Glutamatergic neuron (in vitro differentiated cells): ENCODE results near the gene CFHR3. TPM values are rescaled to one million over a fixed set of nuclear protein-coding genes. Genes with fewer than 3 reads are reported as not detected.
"Not testable (repeated sequence)": the region's sequence is repeated elsewhere in the genome, so short reads cannot be mapped to it uniquely, and the experiment has no call there.

Experiments
- DNase-seq: peaks from one replicate; pipeline ENCODE4 v3.0.0; 2022
- H3K27ac Mint-ChIP-seq: one replicate; pipeline ENCODE4 v1.8.0; 2020; ENCODE audit warnings: mild to moderate bottlenecking, mixed read lengths, inconsistent platforms; ENCODE audit not compliant: unreplicated experiment
- H3K27me3 Mint-ChIP-seq: one replicate; pipeline ENCODE4 v1.8.0; 2020; ENCODE audit warnings: mild to moderate bottlenecking, moderate library complexity, mixed read lengths, inconsistent platforms; ENCODE audit not compliant: unreplicated experiment
- H3K36me3 Mint-ChIP-seq: one replicate; pipeline ENCODE4 v1.8.0; 2020; ENCODE audit warnings: mild to moderate bottlenecking, mixed read lengths, inconsistent platforms; ENCODE audit not compliant: unreplicated experiment
- H3K4me1 Mint-ChIP-seq: one replicate; pipeline ENCODE4 v1.8.0; 2020; ENCODE audit warnings: mild to moderate bottlenecking, low read depth, mixed read lengths, inconsistent platforms; ENCODE audit not compliant: unreplicated experiment
- H3K4me3 Mint-ChIP-seq: one replicate; pipeline ENCODE4 v1.8.0; 2020; ENCODE audit warnings: mild to moderate bottlenecking, mixed read lengths, inconsistent platforms; ENCODE audit not compliant: unreplicated experiment
- H3K9me3 Mint-ChIP-seq: one replicate; pipeline ENCODE4 v1.8.0; 2020; ENCODE audit warnings: mild to moderate bottlenecking, moderate library complexity, mixed read lengths, inconsistent platforms; ENCODE audit not compliant: unreplicated experiment
- total RNA-seq: library from RNA; stranded (reverse); fragmentation: NEBNext Ultra II Directional; extraction: Animal tissue kit (Norgen Biotek cat#: 25700); gene quantifications from one replicate; pipeline ENCODE4 v1.2.1, GENCODE V29; 2021; ENCODE audit not compliant: unreplicated experiment
- TF ChIP-seq, protein P1 (sequence below): fragments of 200-600 bp; sonication (generic); IDR thresholded peaks from one replicate; pipeline ENCODE4 v1.5.0; 2021; ENCODE audit not compliant: partially characterized antibody, unreplicated experiment

Gene CFHR3
- total RNA-seq, 1 donor from 2014 or later: not detected

DNA sequence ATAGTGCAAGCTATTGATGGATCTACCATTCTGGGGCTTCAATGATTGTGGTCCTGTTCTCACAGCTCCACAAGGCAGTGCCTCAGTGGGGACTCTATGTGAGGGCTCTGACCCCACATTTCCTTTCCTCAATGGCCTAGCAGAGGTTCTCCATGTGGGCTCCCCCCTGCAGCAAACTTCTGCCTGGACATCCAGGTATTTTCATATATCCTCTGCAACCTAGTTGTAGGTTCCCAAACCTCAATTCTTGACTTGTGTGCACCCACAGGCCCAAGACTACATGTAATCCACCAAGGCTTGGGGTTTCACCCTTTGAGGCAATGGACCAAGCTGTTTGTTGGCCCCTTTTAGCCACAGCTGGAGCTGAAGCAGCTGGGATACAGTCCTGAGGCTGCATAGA, 35.9 kb upstream of the CFHR3 start:
- H3K9me3 Mint-ChIP-seq: peaks cover 9% of the 10 kb centered on the region
- peaks cover 14% of the 10 kb centered on the region for H3K36me3 Mint-ChIP-seq
- H3K27ac Mint-ChIP-seq: no peak overlapping the region
- no peak for DNase-seq
- H3K4me3 Mint-ChIP-seq: no peak overlapping the region
- no peaks in the 10 kb centered on the region for H3K4me1 Mint-ChIP-seq
- TF ChIP-seq, protein P1, sequence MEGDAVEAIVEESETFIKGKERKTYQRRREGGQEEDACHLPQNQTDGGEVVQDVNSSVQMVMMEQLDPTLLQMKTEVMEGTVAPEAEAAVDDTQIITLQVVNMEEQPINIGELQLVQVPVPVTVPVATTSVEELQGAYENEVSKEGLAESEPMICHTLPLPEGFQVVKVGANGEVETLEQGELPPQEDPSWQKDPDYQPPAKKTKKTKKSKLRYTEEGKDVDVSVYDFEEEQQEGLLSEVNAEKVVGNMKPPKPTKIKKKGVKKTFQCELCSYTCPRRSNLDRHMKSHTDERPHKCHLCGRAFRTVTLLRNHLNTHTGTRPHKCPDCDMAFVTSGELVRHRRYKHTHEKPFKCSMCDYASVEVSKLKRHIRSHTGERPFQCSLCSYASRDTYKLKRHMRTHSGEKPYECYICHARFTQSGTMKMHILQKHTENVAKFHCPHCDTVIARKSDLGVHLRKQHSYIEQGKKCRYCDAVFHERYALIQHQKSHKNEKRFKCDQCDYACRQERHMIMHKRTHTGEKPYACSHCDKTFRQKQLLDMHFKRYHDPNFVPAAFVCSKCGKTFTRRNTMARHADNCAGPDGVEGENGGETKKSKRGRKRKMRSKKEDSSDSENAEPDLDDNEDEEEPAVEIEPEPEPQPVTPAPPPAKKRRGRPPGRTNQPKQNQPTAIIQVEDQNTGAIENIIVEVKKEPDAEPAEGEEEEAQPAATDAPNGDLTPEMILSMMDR: no peak
- peaks cover 2% of the 10 kb centered on the region for H3K27me3 Mint-ChIP-seq

DNA sequence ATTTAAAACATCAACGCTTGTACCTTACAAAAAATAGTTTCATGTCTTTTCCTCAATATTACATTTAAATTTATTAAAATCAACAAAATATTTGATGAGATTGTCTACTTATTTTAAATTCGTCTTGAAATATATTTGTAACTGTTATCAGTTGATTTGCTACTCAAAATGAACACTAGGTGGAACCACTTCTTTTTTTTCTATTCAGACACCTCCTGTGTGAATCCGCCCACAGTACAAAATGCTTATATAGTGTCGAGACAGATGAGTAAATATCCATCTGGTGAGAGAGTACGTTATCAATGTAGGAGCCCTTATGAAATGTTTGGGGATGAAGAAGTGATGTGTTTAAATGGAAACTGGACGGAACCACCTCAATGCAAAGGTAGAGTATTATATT, 31.4 kb upstream of the CFHR3 start:
- H3K9me3 Mint-ChIP-seq, H3K4me1 Mint-ChIP-seq, H3K27me3 Mint-ChIP-seq, DNase-seq, H3K27ac Mint-ChIP-seq, H3K4me3 Mint-ChIP-seq: not testable (repeated sequence)
- H3K36me3 Mint-ChIP-seq: peaks cover 14% of the 10 kb centered on the region
- TF ChIP-seq, protein P1: peak; percentile 59

DNA sequence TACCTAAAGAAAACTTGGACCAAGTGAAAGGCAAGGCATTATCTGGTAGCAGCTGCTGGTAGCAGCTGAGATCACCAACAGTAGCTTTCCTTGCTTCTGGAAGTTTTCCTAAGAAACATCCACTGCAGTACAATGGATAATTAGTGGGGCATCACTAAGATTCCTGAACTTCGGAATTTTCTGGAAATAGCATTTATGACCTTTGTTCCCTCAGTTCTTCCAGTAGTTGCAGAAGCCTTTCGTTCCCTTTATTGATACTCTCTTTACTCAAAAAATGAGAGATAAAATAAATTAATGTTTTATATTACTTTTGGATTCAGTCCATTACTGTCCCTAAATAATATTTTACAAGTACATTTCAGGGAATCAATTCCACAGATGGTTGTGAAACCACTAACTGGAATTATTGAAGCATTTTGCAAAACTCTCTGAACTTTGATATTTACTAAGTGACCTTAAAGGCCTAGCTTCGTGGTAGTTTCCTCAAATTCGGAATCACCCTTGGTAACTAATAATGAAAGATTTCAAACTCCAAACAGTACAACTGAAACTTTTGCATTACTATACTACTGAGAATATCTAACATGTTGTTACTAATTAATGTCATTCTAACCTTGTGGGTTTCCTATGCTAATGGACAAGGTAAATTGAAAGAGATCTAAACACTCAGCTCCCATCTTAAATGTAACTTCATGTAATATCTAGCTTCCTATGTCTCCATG, 9.5 kb upstream of the CFHR3 start:
- H3K4me3 Mint-ChIP-seq, H3K27me3 Mint-ChIP-seq, H3K4me1 Mint-ChIP-seq, H3K36me3 Mint-ChIP-seq, H3K9me3 Mint-ChIP-seq, H3K27ac Mint-ChIP-seq, DNase-seq: not testable (repeated sequence)

DNA sequence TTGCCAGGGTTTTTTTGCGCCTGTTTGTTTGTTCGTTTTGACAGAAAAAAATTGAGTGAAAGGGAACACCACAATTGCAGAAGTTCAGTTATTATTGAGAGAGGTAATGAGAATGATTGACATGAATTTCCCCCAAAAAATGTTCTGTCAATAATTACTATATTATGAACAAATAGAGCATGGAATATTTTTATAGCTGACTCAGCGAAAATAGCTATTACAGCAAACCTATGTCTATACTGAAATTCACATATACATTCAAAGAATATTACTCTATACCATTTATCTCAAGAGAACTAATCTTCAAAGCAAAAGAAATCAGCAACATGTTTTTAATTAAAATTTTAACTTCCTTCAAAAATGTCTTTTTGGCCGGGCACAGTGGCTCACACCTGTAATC, 4.8 kb upstream of the CFHR3 start:
- not testable (repeated sequence) for DNase-seq, H3K27me3 Mint-ChIP-seq, H3K4me3 Mint-ChIP-seq, H3K36me3 Mint-ChIP-seq, H3K27ac Mint-ChIP-seq, H3K9me3 Mint-ChIP-seq, H3K4me1 Mint-ChIP-seq

DNA sequence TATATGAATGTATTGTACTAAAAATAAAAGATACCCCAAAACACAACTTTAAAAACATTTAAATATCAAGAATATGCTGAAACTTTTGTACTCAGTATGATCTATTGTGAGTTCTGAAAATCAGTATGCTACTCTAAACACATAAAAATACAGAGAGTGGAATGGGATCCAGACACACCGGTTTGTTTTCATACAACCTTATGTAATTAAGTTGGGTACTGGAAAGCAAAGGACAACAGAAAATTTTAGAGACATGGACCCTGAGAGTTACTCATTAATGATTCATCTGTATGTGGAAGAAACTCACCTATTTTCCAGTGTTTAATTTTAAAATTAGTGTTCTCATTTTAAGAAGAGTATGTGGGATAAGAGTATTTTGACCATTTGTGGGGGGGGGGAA, 927 bp upstream of the CFHR3 start:
- H3K4me3 Mint-ChIP-seq: no peak overlapping the region
- no peaks in the 10 kb centered on the region for H3K9me3 Mint-ChIP-seq
- TF ChIP-seq, protein P1: no peak
- H3K36me3 Mint-ChIP-seq: no peaks in the 10 kb centered on the region
- no peaks in the 10 kb centered on the region for H3K4me1 Mint-ChIP-seq
- H3K27me3 Mint-ChIP-seq: no peaks in the 10 kb centered on the region
- H3K27ac Mint-ChIP-seq: no peak overlapping the region
- no peak for DNase-seq

DNA sequence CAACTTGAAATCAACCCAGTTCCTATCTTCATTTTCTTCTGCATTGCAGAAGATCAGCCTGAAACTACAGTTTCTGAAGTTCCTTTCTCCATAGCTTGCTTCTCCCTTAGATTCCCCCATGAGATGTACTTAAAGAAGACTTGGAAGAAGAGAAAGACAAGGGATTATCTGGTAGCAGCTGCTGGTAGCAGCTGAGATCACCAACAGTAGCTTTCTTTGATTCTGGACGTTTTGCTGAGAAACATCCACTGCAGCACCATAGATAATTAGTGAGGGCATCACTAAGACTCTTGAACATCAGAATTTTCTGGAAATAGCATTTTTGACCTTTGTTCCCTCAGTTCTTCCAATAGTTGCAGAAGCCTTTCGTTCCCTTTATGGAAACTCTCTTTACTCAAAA, 465 bp upstream of the CFHR3 start:
- Mint-ChIP-seq H3K4me1 (no peaks in the 10 kb centered on the region), H3K9me3 (no peaks in the 10 kb centered on the region), H3K4me3 (no peak overlapping the region), H3K36me3 (no peaks in the 10 kb centered on the region), H3K27ac (no peak overlapping the region), H3K27me3 (no peaks in the 10 kb centered on the region)
- no peak for DNase-seq
- TF ChIP-seq, protein P1: no peak
